ENCODE data around the gene AKAP6. TPM values are rescaled to one million over a fixed set of nuclear protein-coding genes. Genes with fewer than 3 reads are reported as not detected.
"Not testable (repeated sequence)": the region's sequence is repeated elsewhere in the genome, so short reads cannot be mapped to it uniquely, and the experiment has no call there.

Gene AKAP6
- total and polyA plus RNA-seq, 4 donors: 0.42 to 3.2 (median 1.7) TPM

DNA sequence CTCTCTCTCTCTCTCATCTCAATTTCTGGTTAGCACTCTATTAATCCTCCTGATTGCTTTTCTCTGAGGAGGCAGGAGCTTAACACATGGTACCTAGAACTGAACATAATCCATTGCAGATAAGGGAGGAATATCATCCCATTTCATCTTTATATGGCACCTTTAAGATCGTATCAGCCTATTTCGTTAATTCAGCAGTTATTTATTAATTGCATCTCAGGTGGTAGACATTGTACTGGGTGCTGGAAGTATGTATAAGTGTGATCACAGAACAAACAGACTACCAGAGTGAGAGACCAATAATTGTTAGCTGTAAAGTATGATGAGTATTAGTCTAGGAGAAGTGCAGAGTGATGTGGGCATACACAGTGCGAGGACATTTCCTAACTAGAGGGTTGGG, 39.0 kb downstream of the AKAP6 start:
- no peak overlapping the region for H3K9ac ChIP-seq (ENCODE audit: low read depth in 1 of 2, low read length in 2 of 2)
- no peaks in the 10 kb centered on the region for H3K36me3 ChIP-seq (ENCODE audit: control insufficient read depth in 4 of 4, insufficient read depth in 3 of 4, low read depth in 1 of 4, low read length in 3 of 4)
- no peak overlapping the region for H3K27ac ChIP-seq (ENCODE audit: low read depth in 1 of 2, low read length in 2 of 2)
- no peak for DNase-seq (ENCODE audit: low spot score)
- H3K9me3 ChIP-seq (ENCODE audit: control insufficient read depth in 4 of 4, low read length in 3 of 4): no peaks in the 10 kb centered on the region
- no peaks in the 10 kb centered on the region for H3K4me1 ChIP-seq (ENCODE audit: control insufficient read depth in 4 of 4, insufficient read depth in 4 of 4, low read length in 3 of 4)
- no peaks in the 10 kb centered on the region for H3K27me3 ChIP-seq (ENCODE audit: control insufficient read depth in 4 of 4, insufficient read depth in 4 of 4, low read length in 3 of 4)
- TF ChIP-seq JUND (IDR thresholded peaks at IDR 0.05): no peak
- H3K4me3 ChIP-seq (ENCODE audit: low read depth in 1 of 3, low read length in 3 of 3): no peak overlapping the region
- WGBS: 94% methylated on average over 3 of the region's 3 CpGs

DNA sequence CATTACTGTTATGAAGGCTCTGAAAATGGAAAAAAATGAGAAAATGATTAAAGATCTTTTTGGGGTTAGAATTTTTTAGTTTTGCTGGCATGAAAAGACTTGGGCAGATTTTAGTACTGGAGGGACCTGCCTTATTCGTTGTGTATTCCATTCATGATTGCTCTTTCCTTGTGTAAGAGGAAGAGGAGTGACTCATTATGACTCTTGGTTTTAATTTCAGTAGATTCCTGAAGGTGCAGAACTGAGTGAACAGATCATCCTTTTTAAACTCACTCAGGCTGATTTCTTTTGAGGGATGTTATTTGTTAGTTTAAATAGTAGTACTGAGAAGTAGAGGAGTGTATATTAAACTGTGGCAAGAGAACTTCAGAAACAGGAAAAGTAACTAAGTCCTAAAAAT, 41.6 kb downstream of the AKAP6 start:
- H3K4me1 ChIP-seq (ENCODE audit: control insufficient read depth in 4 of 4, insufficient read depth in 4 of 4, low read length in 3 of 4): no peaks in the 10 kb centered on the region
- no peaks in the 10 kb centered on the region for H3K27me3 ChIP-seq (ENCODE audit: control insufficient read depth in 4 of 4, insufficient read depth in 4 of 4, low read length in 3 of 4)
- no peak for DNase-seq (ENCODE audit: low spot score)
- TF ChIP-seq RXRA (IDR thresholded peaks at IDR 0.05): no peak
- no peak for TF ChIP-seq NR2F2 (IDR thresholded peaks at IDR 0.05)
- TF ChIP-seq, protein P1, sequence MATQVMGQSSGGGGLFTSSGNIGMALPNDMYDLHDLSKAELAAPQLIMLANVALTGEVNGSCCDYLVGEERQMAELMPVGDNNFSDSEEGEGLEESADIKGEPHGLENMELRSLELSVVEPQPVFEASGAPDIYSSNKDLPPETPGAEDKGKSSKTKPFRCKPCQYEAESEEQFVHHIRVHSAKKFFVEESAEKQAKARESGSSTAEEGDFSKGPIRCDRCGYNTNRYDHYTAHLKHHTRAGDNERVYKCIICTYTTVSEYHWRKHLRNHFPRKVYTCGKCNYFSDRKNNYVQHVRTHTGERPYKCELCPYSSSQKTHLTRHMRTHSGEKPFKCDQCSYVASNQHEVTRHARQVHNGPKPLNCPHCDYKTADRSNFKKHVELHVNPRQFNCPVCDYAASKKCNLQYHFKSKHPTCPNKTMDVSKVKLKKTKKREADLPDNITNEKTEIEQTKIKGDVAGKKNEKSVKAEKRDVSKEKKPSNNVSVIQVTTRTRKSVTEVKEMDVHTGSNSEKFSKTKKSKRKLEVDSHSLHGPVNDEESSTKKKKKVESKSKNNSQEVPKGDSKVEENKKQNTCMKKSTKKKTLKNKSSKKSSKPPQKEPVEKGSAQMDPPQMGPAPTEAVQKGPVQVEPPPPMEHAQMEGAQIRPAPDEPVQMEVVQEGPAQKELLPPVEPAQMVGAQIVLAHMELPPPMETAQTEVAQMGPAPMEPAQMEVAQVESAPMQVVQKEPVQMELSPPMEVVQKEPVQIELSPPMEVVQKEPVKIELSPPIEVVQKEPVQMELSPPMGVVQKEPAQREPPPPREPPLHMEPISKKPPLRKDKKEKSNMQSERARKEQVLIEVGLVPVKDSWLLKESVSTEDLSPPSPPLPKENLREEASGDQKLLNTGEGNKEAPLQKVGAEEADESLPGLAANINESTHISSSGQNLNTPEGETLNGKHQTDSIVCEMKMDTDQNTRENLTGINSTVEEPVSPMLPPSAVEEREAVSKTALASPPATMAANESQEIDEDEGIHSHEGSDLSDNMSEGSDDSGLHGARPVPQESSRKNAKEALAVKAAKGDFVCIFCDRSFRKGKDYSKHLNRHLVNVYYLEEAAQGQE (IDR thresholded peaks at IDR 0.05): no peak
- TF ChIP-seq CTCF (IDR thresholded peaks at IDR 0.05; ENCODE audit: low read depth, low read length, missing input control): no peak
- TF ChIP-seq, protein P2, sequence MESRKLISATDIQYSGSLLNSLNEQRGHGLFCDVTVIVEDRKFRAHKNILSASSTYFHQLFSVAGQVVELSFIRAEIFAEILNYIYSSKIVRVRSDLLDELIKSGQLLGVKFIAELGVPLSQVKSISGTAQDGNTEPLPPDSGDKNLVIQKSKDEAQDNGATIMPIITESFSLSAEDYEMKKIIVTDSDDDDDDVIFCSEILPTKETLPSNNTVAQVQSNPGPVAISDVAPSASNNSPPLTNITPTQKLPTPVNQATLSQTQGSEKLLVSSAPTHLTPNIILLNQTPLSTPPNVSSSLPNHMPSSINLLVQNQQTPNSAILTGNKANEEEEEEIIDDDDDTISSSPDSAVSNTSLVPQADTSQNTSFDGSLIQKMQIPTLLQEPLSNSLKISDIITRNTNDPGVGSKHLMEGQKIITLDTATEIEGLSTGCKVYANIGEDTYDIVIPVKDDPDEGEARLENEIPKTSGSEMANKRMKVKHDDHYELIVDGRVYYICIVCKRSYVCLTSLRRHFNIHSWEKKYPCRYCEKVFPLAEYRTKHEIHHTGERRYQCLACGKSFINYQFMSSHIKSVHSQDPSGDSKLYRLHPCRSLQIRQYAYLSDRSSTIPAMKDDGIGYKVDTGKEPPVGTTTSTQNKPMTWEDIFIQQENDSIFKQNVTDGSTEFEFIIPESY (IDR thresholded peaks at IDR 0.05): no peak
- H3K9ac ChIP-seq (ENCODE audit: low read depth in 1 of 2, low read length in 2 of 2): no peak overlapping the region
- no peaks in the 10 kb centered on the region for H3K36me3 ChIP-seq (ENCODE audit: control insufficient read depth in 4 of 4, insufficient read depth in 3 of 4, low read depth in 1 of 4, low read length in 3 of 4)
- 67% methylated on average over 1 of the region's 1 CpG for WGBS
- no peaks in the 10 kb centered on the region for H3K9me3 ChIP-seq (ENCODE audit: control insufficient read depth in 4 of 4, low read length in 3 of 4)
- H3K4me3 ChIP-seq (ENCODE audit: low read depth in 1 of 3, low read length in 3 of 3): no peak overlapping the region
- H3K27ac ChIP-seq (ENCODE audit: low read depth in 1 of 2, low read length in 2 of 2): no peak overlapping the region

- Histone ChIP-seq H3K4me3 (ENCODE audit: low read depth in 1 of 3, low read length in 3 of 3) (no peak overlapping the region), H3K27me3 (ENCODE audit: control insufficient read depth in 4 of 4, insufficient read depth in 4 of 4, low read length in 3 of 4) (no peaks in the 10 kb centered on the region), H3K27ac (ENCODE audit: low read depth in 1 of 2, low read length in 2 of 2) (no peak overlapping the region), H3K36me3 (ENCODE audit: control insufficient read depth in 4 of 4, insufficient read depth in 3 of 4, low read depth in 1 of 4, low read length in 3 of 4) (no peaks in the 10 kb centered on the region), H3K9ac (ENCODE audit: low read depth in 1 of 2, low read length in 2 of 2) (no peak overlapping the region), H3K9me3 (ENCODE audit: control insufficient read depth in 4 of 4, low read length in 3 of 4) (no peaks in the 10 kb centered on the region), H3K4me1 (ENCODE audit: control insufficient read depth in 4 of 4, insufficient read depth in 4 of 4, low read length in 3 of 4) (no peaks in the 10 kb centered on the region)
- no peak for DNase-seq (ENCODE audit: low spot score)
- 78% methylated on average over 2 of the region's 2 CpGs for WGBS
- TF ChIP-seq, protein P2 (IDR thresholded peaks at IDR 0.05): no peak
- TF ChIP-seq YY1 (IDR thresholded peaks at IDR 0.05) (no peak), HNF4A (conservative IDR thresholded peaks at IDR 0.05) (no peak), MAX (IDR thresholded peaks at IDR 0.05) (no peak)
- TF ChIP-seq, protein P3, sequence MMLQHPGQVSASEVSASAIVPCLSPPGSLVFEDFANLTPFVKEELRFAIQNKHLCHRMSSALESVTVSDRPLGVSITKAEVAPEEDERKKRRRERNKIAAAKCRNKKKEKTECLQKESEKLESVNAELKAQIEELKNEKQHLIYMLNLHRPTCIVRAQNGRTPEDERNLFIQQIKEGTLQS (IDR thresholded peaks at IDR 0.05): no peak
Measured at GRCh38 chr14:32372154-32372553, 43.1 kb downstream of the AKAP6 start.

GRCh38 chr14:32373174-32373573, 44.1 kb downstream of the AKAP6 start:
- not testable (repeated sequence) for H3K9ac ChIP-seq (ENCODE audit: low read depth in 1 of 2, low read length in 2 of 2); H3K36me3 ChIP-seq (ENCODE audit: control insufficient read depth in 4 of 4, insufficient read depth in 3 of 4, low read depth in 1 of 4, low read length in 3 of 4); DNase-seq (ENCODE audit: low spot score); H3K4me1 ChIP-seq (ENCODE audit: control insufficient read depth in 4 of 4, insufficient read depth in 4 of 4, low read length in 3 of 4); H3K9me3 ChIP-seq (ENCODE audit: control insufficient read depth in 4 of 4, low read length in 3 of 4); H3K27me3 ChIP-seq (ENCODE audit: control insufficient read depth in 4 of 4, insufficient read depth in 4 of 4, low read length in 3 of 4); H3K27ac ChIP-seq (ENCODE audit: low read depth in 1 of 2, low read length in 2 of 2); H3K4me3 ChIP-seq (ENCODE audit: low read depth in 1 of 3, low read length in 3 of 3)
- 94% methylated on average over 3 of the region's 3 CpGs for WGBS
